HG02763 (cell line): Measurements from ENCODE around the gene SAA1.
"Not testable (repeated sequence)": the region's sequence is repeated elsewhere in the genome, so short reads cannot be mapped to it uniquely, and the experiment has no call there.

Experiments used
- ATAC-seq: cut with Tn5 transposase; IDR thresholded peaks from one replicate; pipeline ENCODE4 v1.9.1; 2021; ENCODE audit warnings: mild to moderate bottlenecking, moderate library complexity; ENCODE audit not compliant: unreplicated experiment

SAA1 gene

GRCh38 chr11:18254781-18255361, 11.2 kb upstream of the SAA1 start:
- no peak for ATAC-seq

DNA sequence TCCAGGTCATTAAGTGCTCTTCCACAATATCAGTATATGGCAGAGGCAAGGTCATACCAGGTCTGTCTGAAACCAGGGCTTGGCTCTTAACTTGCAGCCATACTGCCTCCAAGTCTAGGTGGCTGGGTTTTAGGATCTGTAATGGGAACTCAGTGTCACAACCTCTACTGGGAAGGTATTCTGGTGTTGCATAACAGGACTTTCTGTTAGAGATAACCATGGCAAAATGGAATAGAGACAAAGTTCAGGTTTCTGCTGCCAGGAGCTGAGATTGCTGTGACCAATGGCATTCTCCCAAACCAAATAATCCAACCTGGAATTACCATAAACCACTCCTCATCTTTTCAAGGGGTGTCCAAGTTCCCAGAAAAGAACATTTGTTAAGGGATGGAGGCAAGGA, 6.8 kb upstream of the SAA1 start:
- no peak for ATAC-seq

DNA sequence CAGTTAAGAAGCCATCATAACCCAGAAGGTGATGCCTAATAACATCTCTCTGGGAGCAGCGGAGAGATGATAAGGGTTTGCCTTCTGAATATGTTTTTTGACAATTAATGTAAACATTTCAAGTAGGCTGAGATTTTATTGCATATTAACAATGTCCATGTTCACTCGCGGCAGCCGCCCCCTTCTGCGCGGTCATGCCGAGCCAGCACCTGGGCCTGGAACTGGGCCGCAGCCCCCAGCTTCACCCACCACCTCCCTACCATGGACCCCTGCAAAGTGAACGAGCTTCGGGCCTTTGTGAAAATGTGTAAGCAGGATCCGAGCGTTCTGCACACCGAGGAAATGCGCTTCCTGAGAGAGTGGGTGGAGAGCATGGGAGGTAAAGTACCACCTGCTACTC, 4.3 kb upstream of the SAA1 start:
- no peak for ATAC-seq

- ATAC-seq: not testable (repeated sequence)
These were observed 3.2 kb upstream of the SAA1 start for GRCh38 chr11:18262681-18263350.

DNA sequence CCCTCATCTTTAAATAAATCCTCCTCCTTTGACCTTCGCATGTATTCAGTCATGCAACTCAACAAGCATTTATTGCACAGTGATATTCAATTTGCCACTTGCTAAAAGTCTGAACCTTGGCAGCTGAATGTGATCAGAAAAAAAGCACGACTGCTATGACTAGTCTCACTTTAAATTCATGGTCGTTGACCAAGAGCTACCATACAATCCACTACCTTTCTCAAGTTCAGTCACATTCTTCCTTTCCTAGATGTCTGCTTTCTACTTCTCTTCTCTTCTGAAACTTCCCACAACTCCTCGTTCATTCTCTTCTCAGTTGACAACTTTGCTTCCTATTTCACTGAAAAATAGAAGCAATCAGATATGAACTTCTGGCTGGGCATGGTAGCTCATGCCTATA, 2.0 kb upstream of the SAA1 start:
- ATAC-seq: no peak

GRCh38 chr11:18264677-18265555, 1.1 kb upstream of the SAA1 start:
- ATAC-seq: no peak

- ATAC-seq: peak; percentile 66
These were observed 1.5 kb downstream of the SAA1 start for GRCh38 chr11:18267335-18268133.

- not testable (repeated sequence) for ATAC-seq
These were observed 3.2 kb downstream of the SAA1 start for GRCh38 chr11:18269252-18269651.

- no peak for ATAC-seq
These were observed 4.0 kb downstream of the SAA1 start for GRCh38 chr11:18270102-18270501.

- ATAC-seq: no peak
These were observed 5.1 kb downstream of the SAA1 start for GRCh38 chr11:18271206-18271605.

DNA sequence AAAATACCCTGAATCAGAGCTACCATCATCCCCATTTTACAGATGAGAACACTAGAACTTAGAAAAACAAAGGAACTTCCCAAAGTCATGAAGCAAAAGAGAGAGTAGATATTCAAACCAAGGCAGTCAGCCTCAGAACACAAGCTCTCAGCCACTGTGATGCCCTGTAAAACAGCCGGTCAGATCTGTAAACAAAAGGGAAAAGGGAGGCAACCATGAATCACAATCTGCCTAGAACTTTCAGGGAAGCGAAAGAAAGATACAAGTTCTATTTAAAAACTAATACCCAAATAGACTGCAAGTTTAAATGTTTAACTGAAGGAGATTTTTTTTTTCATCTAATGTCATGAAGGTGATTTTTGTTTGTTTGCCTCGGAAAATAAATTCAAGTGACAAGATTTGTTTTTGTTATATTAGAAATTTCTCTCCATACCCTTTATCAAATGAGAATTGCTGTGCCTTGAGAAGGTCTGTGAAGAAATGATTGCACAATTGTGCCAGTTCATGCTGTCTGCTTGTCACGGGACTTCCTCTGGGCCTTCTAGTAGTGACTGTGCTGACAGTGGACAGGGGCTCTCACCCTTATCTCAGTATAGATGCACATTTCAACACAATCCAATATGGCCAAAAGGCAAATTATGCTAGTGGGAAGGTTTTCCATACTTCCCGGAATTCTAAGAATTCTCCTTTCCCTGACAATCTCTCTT, 11.7 kb downstream of the SAA1 start:
- no peak for ATAC-seq

- ATAC-seq: peak; percentile 88
These were observed 14.5 kb downstream of the SAA1 start for GRCh38 chr11:18280438-18281045.

DNA sequence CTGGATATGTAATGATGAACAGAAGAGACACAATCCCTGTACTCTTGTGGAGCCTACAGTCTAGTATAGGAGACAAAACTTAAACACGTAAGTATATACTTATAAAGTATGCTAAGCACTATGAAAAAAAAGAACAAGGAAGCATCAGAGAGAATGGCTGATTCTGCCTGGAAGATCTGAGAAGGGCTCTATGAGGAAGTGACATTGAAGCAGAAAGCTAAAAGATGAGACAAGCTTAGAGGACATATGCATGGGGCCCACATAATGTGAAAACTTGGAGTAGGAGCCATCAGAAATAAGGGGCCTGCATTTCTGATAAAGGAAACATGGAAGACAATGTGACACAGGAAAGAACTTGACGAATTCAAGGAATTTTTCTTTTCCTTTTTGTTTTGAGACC, 16.6 kb downstream of the SAA1 start:
- ATAC-seq: no peak

GRCh38 chr11:18285841-18286240, 19.8 kb downstream of the SAA1 start:
- no peak for ATAC-seq

GRCh38 chr11:18288911-18289310, 22.8 kb downstream of the SAA1 start:
- no peak for ATAC-seq

DNA sequence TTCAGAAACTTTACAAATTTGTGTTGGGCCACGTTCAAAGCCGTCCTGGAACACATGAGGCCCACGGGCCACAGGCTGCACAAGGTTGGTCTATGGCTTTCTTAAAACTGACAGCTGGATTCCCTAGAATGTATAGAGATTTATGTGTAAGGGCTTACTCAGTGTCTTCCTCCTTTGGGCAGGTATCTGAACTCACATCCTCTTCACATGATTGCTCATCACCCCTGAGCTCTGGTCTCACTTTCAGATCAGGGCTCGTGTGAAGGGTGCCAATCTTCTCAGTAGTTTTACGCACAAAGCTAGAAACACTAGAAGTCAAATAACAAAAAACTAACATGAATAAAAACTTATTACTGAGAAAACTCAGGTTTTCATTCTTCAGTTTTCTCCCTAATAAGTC, 28.8 kb downstream of the SAA1 start:
- no peak for ATAC-seq

DNA sequence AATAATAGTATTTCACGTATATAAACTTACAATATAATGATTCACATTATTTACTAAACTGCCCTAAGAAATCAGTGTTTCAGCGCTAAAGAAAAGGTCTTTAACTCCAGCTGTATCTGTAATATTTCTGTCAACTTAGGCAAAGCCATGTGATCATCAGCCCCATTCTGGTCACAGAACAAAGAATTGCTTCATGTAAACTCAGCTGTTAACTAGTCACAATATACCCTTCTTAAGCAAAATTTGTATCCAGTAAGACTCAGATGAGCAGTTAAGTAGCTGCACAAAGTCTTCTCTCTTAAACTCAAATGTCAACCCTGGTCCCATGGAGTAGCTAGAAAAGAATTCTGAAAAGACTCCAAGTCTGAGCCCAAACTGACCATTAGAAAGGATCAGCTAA, 29.3 kb downstream of the SAA1 start:
- ATAC-seq: no peak

GRCh38 chr11:18299721-18300120, 33.7 kb downstream of the SAA1 start:
- no peak for ATAC-seq

DNA sequence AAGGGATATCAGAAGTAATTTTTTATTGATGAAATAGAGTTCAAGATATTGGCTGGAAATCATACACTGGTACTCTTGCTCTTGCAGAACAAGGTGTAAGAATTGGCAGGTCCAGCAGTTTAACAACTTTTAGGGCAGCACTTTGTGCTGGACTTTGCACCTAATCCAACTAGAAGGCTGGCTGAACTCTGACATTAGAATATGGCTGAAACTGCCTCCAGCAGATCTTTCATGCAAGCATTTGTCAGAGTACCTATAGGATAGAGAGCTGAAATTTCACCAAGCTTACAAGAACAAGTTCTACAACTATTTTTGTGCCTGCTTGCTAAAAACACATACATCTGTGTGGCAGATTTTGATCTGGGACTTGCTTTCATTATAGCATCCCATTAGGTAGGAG, 38.7 kb downstream of the SAA1 start:
- ATAC-seq: no peak

- no peak for ATAC-seq
These were observed 41.5 kb downstream of the SAA1 start for GRCh38 chr11:18307461-18308139.
